Stimulated activated CD4-positive, alpha-beta T cell treated with anti-CD3 and anti-CD28 coated beads, Interleukin-15, amount 100 ng/mL, for 1 hour (primary cell): Measurements from ENCODE around the gene HEMK1.

Experiments used
- DNase-seq, 2 donors: peaks; one replicate each; pipeline ENCODE4 v3.0.0-alpha.2; 2020; ENCODE audit warnings: low read depth in 1 of 2, low spot score in 1 of 2

Gene HEMK1

GRCh38 chr3:50635066-50635465 is 65.7 kb downstream of the HEMK1 start:
- no peak for DNase-seq

DNA sequence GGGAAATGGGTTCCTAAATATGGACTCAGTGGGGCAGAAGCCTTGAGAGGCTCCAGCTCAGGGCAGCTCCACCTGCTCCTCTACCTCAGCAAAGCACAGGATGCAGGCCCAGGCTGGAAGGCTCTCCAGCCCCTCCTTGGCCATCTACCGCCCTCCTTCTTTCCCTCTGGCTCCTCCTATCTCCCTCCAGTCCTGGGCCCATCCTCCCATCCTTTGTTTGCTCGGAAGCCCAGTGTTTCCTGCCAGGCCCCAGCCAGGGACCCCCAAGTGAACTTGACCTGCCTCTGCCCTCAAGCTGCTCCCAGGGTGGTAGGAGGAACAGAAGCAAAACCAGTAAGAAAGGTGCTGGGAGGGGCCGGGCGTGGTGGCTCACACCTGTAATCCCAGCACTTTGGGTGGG is 67.7 kb downstream of the HEMK1 start:
- DNase-seq, result no peak

DNA sequence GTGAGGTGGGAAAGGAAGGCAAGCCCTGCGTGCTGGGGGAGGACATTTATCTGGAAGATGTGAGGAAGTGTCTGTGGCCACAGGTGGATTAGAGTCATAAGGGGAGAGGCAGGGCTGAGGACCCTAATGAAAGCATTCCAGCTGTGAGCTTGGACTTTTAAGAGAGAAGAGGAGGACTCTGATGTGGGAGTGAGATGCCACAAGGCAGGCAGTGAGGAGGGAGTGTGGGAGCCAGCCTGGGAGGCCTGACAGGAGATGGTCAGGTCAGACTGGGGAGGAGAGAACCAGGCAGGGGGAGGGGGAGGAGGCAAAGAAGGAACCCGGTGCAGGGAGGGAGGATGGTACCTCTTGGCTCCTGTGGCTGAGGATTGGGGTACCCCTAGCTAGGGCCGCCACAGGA is 68.6 kb downstream of the HEMK1 start:
- no peak for DNase-seq

DNA sequence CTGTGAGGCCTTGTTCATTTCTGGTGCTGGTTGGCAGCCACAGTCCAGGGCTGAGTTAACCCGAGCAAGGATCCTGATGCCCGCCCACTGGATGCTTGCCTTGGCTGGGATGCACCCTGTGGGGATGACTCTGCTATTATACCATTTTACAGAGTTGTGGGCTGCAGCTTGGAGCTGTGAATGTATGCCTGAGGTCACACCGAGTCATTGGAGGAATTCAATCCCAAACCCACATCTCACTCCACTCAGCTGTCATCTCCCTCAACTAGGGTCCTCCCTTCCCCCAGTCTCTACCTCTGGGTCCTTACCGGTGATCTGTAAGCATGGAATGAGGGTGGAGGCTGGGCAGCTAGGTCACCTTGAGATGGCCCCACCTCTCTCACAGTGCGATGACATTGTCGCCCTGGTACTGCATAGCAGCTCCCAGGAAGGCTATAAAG is 69.8 kb downstream of the HEMK1 start:
- DNase-seq, result no peak

GRCh38 chr3:50642382-50642781 is 73.1 kb downstream of the HEMK1 start:
- DNase-seq, result no peak

- DNase-seq, result no peak
These were observed 75.2 kb downstream of the HEMK1 start for GRCh38 chr3:50644561-50644960.

- DNase-seq, result no peak
These were observed 76.1 kb downstream of the HEMK1 start for GRCh38 chr3:50645378-50645777.
